Measurements from ENCODE around the gene RALGAPB.

GRCh38 chr20:38528167-38528566 is 55.5 kb downstream of the RALGAPB start:
- TF ChIP-seq CTCF (IDR thresholded peaks at IDR 0.05) (no peak), POLR2A (IDR thresholded peaks at IDR 0.05) (no peak)
